Activated T-helper 1 cell treated with Interleukin-2 at 50 U/mL for 16 hours (primary cell): ENCODE data around the gene HAND2.

Experiments used
- DNase-seq: peaks from one replicate; pipeline ENCODE4 v3.0.0-alpha.2; 2020; ENCODE audit warnings: low read depth

The HAND2 gene

GRCh38 chr4:173529477-173530325 is at the start of gene HAND2:
TSS of gene HAND2 (minus strand) at chr4:173530229. CDS start at chr4:173529289, 940 bp downstream.
- no peak for DNase-seq

- DNase-seq: no peak
Measured at GRCh38 chr4:173578956-173579355, 48.9 kb upstream of the HAND2 start.

- DNase-seq: no peak
Measured at GRCh38 chr4:173577963-173578362, 47.9 kb upstream of the HAND2 start.

- DNase-seq: no peak
Measured at GRCh38 chr4:173575482-173576152, 45.6 kb upstream of the HAND2 start.

- DNase-seq: no peak
Measured at GRCh38 chr4:173573725-173574124, 43.7 kb upstream of the HAND2 start.

- no peak for DNase-seq
Measured at GRCh38 chr4:173573286-173573685, 43.3 kb upstream of the HAND2 start.

- no peak for DNase-seq
Measured at GRCh38 chr4:173572493-173573129, 42.6 kb upstream of the HAND2 start.

GRCh38 chr4:173571620-173572019 is 41.6 kb upstream of the HAND2 start:
- no peak for DNase-seq

GRCh38 chr4:173565281-173565680 is 35.3 kb upstream of the HAND2 start:
- no peak for DNase-seq

- no peak for DNase-seq
Measured at GRCh38 chr4:173564461-173564860, 34.4 kb upstream of the HAND2 start.

GRCh38 chr4:173560896-173561295 is 30.9 kb upstream of the HAND2 start:
- DNase-seq: no peak

GRCh38 chr4:173556398-173557131 is 26.5 kb upstream of the HAND2 start:
- DNase-seq: no peak

- no peak for DNase-seq
Measured at GRCh38 chr4:173547889-173548288, 17.9 kb upstream of the HAND2 start.

GRCh38 chr4:173546776-173547175 is 16.7 kb upstream of the HAND2 start:
- DNase-seq: no peak

GRCh38 chr4:173545440-173545839 is 15.4 kb upstream of the HAND2 start:
- no peak for DNase-seq

- DNase-seq: no peak
Measured at GRCh38 chr4:173543266-173543665, 13.2 kb upstream of the HAND2 start.

GRCh38 chr4:173539986-173540385 is 10.0 kb upstream of the HAND2 start:
- no peak for DNase-seq

GRCh38 chr4:173538909-173539445 is 8.9 kb upstream of the HAND2 start:
- no peak for DNase-seq

- DNase-seq: no peak
Measured at GRCh38 chr4:173538148-173538908, 8.3 kb upstream of the HAND2 start.

- no peak for DNase-seq
Measured at GRCh38 chr4:173537613-173538147, 7.7 kb upstream of the HAND2 start.
